GM19238 (cell line): Measurements from ENCODE around the gene ZNF653.
"Not testable (repeated sequence)": the region's sequence is repeated elsewhere in the genome, so short reads cannot be mapped to it uniquely, and the experiment has no call there.

Experiments
- DNase-seq: peaks from one replicate; pipeline ENCODE4 v3.0.0; 2011; ENCODE audit warnings: low spot score; ENCODE audit not compliant: insufficient read length

Gene ZNF653

GRCh38 chr19:11433526-11433925 lies 72.1 kb downstream of the ZNF653 start:
- not testable (repeated sequence) for DNase-seq
